Activated T-helper 1 cell treated with Interleukin-2 at 50 U/mL for 16 hours (primary cell): ENCODE measurements around the gene CFL2.
"Not testable (repeated sequence)": the region's sequence is repeated elsewhere in the genome, so short reads cannot be mapped to it uniquely, and the experiment has no call there.

ENCODE experiments used
- DNase-seq: peaks from one replicate; pipeline ENCODE4 v3.0.0-alpha.2; 2020; ENCODE audit warnings: low read depth

CFL2 gene

GRCh38 chr14:34714320-34715126 lies at the start of gene CFL2:
TSS of gene CFL2 (minus strand) at chr14:34714593. CDS start at chr14:34714540, 53 bp downstream.
- DNase-seq: peak; percentile 47

- DNase-seq: no peak
Measured at GRCh38 chr14:34755215-34755614, 40.8 kb upstream of the CFL2 start.

GRCh38 chr14:34754687-34755086 lies 40.3 kb upstream of the CFL2 start:
- DNase-seq: no peak

- no peak for DNase-seq
Measured at GRCh38 chr14:34750670-34751069, 36.3 kb upstream of the CFL2 start.

- DNase-seq: no peak
Measured at GRCh38 chr14:34750233-34750632, 35.8 kb upstream of the CFL2 start.

GRCh38 chr14:34749408-34749807 lies 35.0 kb upstream of the CFL2 start:
- DNase-seq: no peak

- no peak for DNase-seq
Measured at GRCh38 chr14:34742270-34743115, 28.1 kb upstream of the CFL2 start.

- DNase-seq: no peak
Measured at GRCh38 chr14:34741840-34742239, 27.4 kb upstream of the CFL2 start.

GRCh38 chr14:34740139-34740538 lies 25.7 kb upstream of the CFL2 start:
- DNase-seq: not testable (repeated sequence)

- DNase-seq: not testable (repeated sequence)
Measured at GRCh38 chr14:34737079-34737478, 22.7 kb upstream of the CFL2 start.

GRCh38 chr14:34733245-34733644 lies 18.9 kb upstream of the CFL2 start:
- no peak for DNase-seq

GRCh38 chr14:34732802-34733201 lies 18.4 kb upstream of the CFL2 start:
- no peak for DNase-seq

GRCh38 chr14:34723867-34724266 lies 9.5 kb upstream of the CFL2 start:
- DNase-seq: no peak

- no peak for DNase-seq
Measured at GRCh38 chr14:34722723-34723545, 8.5 kb upstream of the CFL2 start.

- DNase-seq: no peak
Measured at GRCh38 chr14:34721129-34721528, 6.7 kb upstream of the CFL2 start.

- DNase-seq: no peak
Measured at GRCh38 chr14:34718750-34719304, 4.4 kb upstream of the CFL2 start.

- DNase-seq: no peak
Measured at GRCh38 chr14:34715127-34715863, 902 bp upstream of the CFL2 start.

- no peak for DNase-seq
Measured at GRCh38 chr14:34713681-34714319, 593 bp downstream of the CFL2 start.

GRCh38 chr14:34713122-34713680 lies 1.2 kb downstream of the CFL2 start:
- no peak for DNase-seq
